Endothelial cell of umbilical vein (primary cell): Measurements from ENCODE around the gene OXER1. TPM values are rescaled to one million over a fixed set of nuclear protein-coding genes. Genes with fewer than 3 reads are reported as not detected.

Experiments used
- BruUV-seq: library from RNA; stranded (reverse); fragments of 400-500 nt; replicated peaks from 2 replicates; lab custom pipeline; 2021; lab: Mats Ljungman, UMichigan
- CTCF ChIA-PET: fragments of 300-600, 350-600 bp; sonication (Branson Sonifier 250); formaldehyde crosslinking; loops from one replicate; lab custom pipeline; 2021; ENCODE audit warnings: antibody characterized with exemption, inconsistent platforms; lab: Charles Lee
- POLR2A ChIA-PET: fragments of 300-600, 350-600 bp; sonication (Branson Sonifier 250); formaldehyde crosslinking; loops from one replicate; lab custom pipeline; 2021; ENCODE audit warnings: antibody characterized with exemption, inconsistent platforms; lab: Charles Lee
- DNase-seq: peaks from one replicate; pipeline ENCODE4 v3.0.0-alpha.2; 2011; ENCODE audit warnings: low read depth, low spot score
- FAIRE-seq: peaks from 2 replicates; lab custom pipeline; 2011; peaks lifted over from hg19 to GRCh38; lab: Jason Lieb, UNC
- H2AFZ ChIP-seq: 2 replicates; pipeline ENCODE4 v1.6.0; 2012; ENCODE audit warnings: low read depth, low read length, control low read depth, inconsistent platforms
- H3K27ac ChIP-seq: 2 replicates; pipeline ENCODE4 v1.5.1; 2011; ENCODE audit warnings: low read depth, mild to moderate bottlenecking, control low read depth, low read length, moderate library complexity; ENCODE audit not compliant: insufficient read depth
- H3K27me3 ChIP-seq, 2 experiments: 2 replicates each; pipeline versions ENCODE4 v1.6.0 to v1.6.1; 2011; ENCODE audit warnings: low read length in 2 of 2, mixed read lengths in 1 of 2; ENCODE audit not compliant: control insufficient read depth in 2 of 2, insufficient read depth in 2 of 2
- H3K36me3 ChIP-seq, 2 experiments: 2 replicates in 1 of 2; 3 replicates in 1 of 2; pipeline ENCODE4 v1.5.1; 2011; ENCODE audit warnings: low read length in 2 of 2, mild to moderate bottlenecking in 1 of 2, moderate library complexity in 1 of 2; ENCODE audit not compliant: control insufficient read depth in 2 of 2, insufficient read depth in 2 of 2; ENCODE audit errors: extremely low read depth in 1 of 2
- H3K4me1 ChIP-seq: 3 replicates; pipeline ENCODE4 v1.5.1; 2011; ENCODE audit warnings: mild to moderate bottlenecking, low read length; ENCODE audit not compliant: control insufficient read depth, insufficient read depth; ENCODE audit errors: extremely low read depth
- H3K4me2 ChIP-seq: 2 replicates; pipeline ENCODE4 v1.6.1; 2011; ENCODE audit warnings: low read length, control low read depth, mixed read lengths; ENCODE audit not compliant: insufficient read depth
- H3K4me3 ChIP-seq, 3 experiments: fragments of 200-600 bp in 1 of 3; sonication (generic), shearing (Covaris generic) in 1 of 3; replicated peaks in 1 of 3; 2 replicates each; pipeline ENCODE4 v1.5.1; 2011 to 2016; ENCODE audit warnings: control low read depth in 3 of 3, low read length in 3 of 3, mild to moderate bottlenecking in 2 of 3, inconsistent platforms in 1 of 3, low read depth in 1 of 3, moderate library complexity in 1 of 3; ENCODE audit not compliant: insufficient read depth in 1 of 3
- H3K79me2 ChIP-seq: 2 replicates; pipeline ENCODE4 v1.6.0; 2012; ENCODE audit warnings: low read length, inconsistent platforms; ENCODE audit not compliant: control insufficient read depth, insufficient read depth
- H3K9ac ChIP-seq: replicated peaks from 2 replicates; pipeline ENCODE3; 2011; ENCODE audit warnings: low read length, control low read depth; ENCODE audit not compliant: insufficient read depth; ENCODE audit errors: extremely low read depth
- H3K9me1 ChIP-seq: replicated peaks from 3 replicates; pipeline ENCODE4 v1.6.0; 2011; ENCODE audit warnings: mild to moderate bottlenecking, low read length; ENCODE audit not compliant: control insufficient read depth, insufficient read depth; ENCODE audit errors: extremely low read depth
- H3K9me3 ChIP-seq: replicated peaks from 2 replicates; pipeline ENCODE4 v1.5.1; 2012; ENCODE audit warnings: low read length, inconsistent platforms; ENCODE audit not compliant: control insufficient read depth, insufficient read depth
- H4K20me1 ChIP-seq: replicated peaks from 2 replicates; pipeline ENCODE3; 2011; ENCODE audit warnings: mild to moderate bottlenecking, low read length; ENCODE audit not compliant: control insufficient read depth, insufficient read depth; ENCODE audit errors: extremely low read depth
- EZH2 ChIP-seq: IDR thresholded peaks from 2 replicates; pipeline ENCODE4 v1.6.1; 2012; ENCODE audit warnings: borderline replicate concordance, low read depth, mild to moderate bottlenecking, moderate library complexity, low read length, inconsistent platforms; ENCODE audit not compliant: severe bottlenecking
- FOS ChIP-seq: IDR thresholded peaks from 2 replicates; pipeline ENCODE4 v1.6.1; 2011; ENCODE audit warnings: mild to moderate bottlenecking, low read length, moderate library complexity, borderline replicate concordance; ENCODE audit not compliant: insufficient read depth
- GATA2 ChIP-seq: IDR thresholded peaks from 2 replicates; pipeline ENCODE4 v1.7.0; 2011; ENCODE audit warnings: low read depth, mild to moderate bottlenecking, moderate library complexity, mixed read lengths, low read length; ENCODE audit not compliant: insufficient read length, insufficient read depth
- JUN ChIP-seq: IDR thresholded peaks from 2 replicates; pipeline ENCODE4 v1.6.1; 2011; ENCODE audit warnings: borderline replicate concordance, low read depth; ENCODE audit not compliant: insufficient read length, insufficient read depth
- MAX ChIP-seq: IDR thresholded peaks from 2 replicates; pipeline ENCODE4 v1.6.1; 2011; ENCODE audit not compliant: insufficient read depth, insufficient read length
- MYC ChIP-seq: IDR thresholded peaks from one replicate; pipeline ENCODE4 v1.6.1; 2011; ENCODE audit warnings: mild to moderate bottlenecking, low read depth, low read length
- POLR2A ChIP-seq: IDR thresholded peaks from 2 replicates; pipeline ENCODE4 v1.6.1; 2012; ENCODE audit warnings: low read depth, mild to moderate bottlenecking, control low read depth, low read length
- POLR2AphosphoS5 ChIP-seq: IDR thresholded peaks from 2 replicates; pipeline ENCODE4 v1.6.1; 2012; ENCODE audit warnings: low read depth, mild to moderate bottlenecking, control low read depth, low read length, moderate library complexity; ENCODE audit not compliant: insufficient read depth
- dilution Hi-C: fragments of 300-500 bp; cut with MboI; formaldehyde crosslinking; loops from one replicate; pipeline ENCODE4 v1.15.0; 2019; ENCODE audit warnings: low sequenced_read_pairs; ENCODE audit not compliant: extremely low pct_ligation_motif_present
- intact Hi-C: fragments of 100-400 bp; cut with micrococcal nuclease; formaldehyde crosslinking; loops from one replicate; pipeline ENCODE4 v1.10.0; 2022
- polyA plus RNA-seq, 4 experiments: library from polyadenylated mRNA; depleted of rRNA in 3 of 4; stranded (reverse) in 3 of 4; unstranded in 1 of 4; fragments of >200 nt; gene quantifications; 2 replicates each; pipeline versions ENCODE4 v1.2.1 to v1.2.3, GENCODE V29; 2011 to 2012; ENCODE audit warnings: missing spikeins in 1 of 4
- total RNA-seq: library from RNA; stranded (reverse); gene quantifications from 2 replicates; pipeline ENCODE4 v1.2.3, GENCODE V29; 2021
- TF ChIP-seq, protein P1 (sequence below), 2 donors: IDR thresholded peaks; 1 replicate in 1 of 2; 2 replicates in 1 of 2; pipeline ENCODE4 v1.5.1; 2011; ENCODE audit warnings: low read length in 2 of 2, mild to moderate bottlenecking in 2 of 2, moderate library complexity in 2 of 2, control low read depth in 1 of 2, inconsistent platforms in 1 of 2, low read depth in 1 of 2; ENCODE audit not compliant: insufficient read depth in 1 of 2; ENCODE audit errors: extremely low read depth in 1 of 2

OXER1 gene
- total and polyA plus RNA-seq, 2 donors (not counting 3 experiments of a cell fraction or from before 2014, with no cell fraction given), result 0.18 TPM

DNA sequence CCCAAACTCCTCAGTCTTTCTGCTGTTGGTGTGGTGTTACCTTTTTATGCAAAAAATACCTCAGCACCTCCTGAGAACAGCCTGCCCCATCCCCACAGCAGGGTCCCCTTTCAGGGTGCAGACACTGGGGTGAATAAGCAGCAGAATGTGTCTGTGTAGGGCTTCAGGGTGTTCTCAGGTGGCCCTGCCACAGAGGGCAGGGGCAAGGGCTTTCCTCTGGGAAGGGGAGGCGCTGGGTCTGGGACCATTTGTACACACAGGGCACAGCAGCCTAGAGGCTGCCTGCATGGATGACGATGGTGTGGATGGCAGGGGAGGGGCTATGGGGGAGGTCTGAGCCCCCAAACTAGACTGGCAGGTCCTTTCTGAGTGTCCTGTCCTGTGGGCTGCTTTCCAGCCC lies 25.8 kb upstream of the OXER1 start:
- BruUV-seq, result no TSS peak
- Histone ChIP-seq H3K9me3 (no peaks in the 10 kb centered on the region), H3K4me2 (no peak overlapping the region), H3K4me1 (peaks cover 4% of the 10 kb centered on the region), H3K79me2 (no peaks in the 10 kb centered on the region), H3K9me1 (no peaks in the 10 kb centered on the region), H3K27me3 (peaks cover 11 to 12% of the 10 kb centered on the region in 2 experiments), H3K27ac (no peak overlapping the region), H3K9ac (no peak overlapping the region), H3K36me3 (no peaks in the 10 kb centered on the region), H4K20me1 (no peaks in the 10 kb centered on the region), H2AFZ (no peak overlapping the region), H3K4me3 (no peak overlapping the region)
- FAIRE-seq (no peak), DNase-seq (no peak)
- CTCF ChIA-PET, result no interaction called here
- TF ChIP-seq POLR2AphosphoS5 (no peak), POLR2A (no peak), FOS (no peak), GATA2 (no peak), MAX (no peak), EZH2 (no peak), MYC (no peak), JUN (no peak)
- TF ChIP-seq, protein P1, sequence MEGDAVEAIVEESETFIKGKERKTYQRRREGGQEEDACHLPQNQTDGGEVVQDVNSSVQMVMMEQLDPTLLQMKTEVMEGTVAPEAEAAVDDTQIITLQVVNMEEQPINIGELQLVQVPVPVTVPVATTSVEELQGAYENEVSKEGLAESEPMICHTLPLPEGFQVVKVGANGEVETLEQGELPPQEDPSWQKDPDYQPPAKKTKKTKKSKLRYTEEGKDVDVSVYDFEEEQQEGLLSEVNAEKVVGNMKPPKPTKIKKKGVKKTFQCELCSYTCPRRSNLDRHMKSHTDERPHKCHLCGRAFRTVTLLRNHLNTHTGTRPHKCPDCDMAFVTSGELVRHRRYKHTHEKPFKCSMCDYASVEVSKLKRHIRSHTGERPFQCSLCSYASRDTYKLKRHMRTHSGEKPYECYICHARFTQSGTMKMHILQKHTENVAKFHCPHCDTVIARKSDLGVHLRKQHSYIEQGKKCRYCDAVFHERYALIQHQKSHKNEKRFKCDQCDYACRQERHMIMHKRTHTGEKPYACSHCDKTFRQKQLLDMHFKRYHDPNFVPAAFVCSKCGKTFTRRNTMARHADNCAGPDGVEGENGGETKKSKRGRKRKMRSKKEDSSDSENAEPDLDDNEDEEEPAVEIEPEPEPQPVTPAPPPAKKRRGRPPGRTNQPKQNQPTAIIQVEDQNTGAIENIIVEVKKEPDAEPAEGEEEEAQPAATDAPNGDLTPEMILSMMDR (IDR thresholded peaks at IDR 0.05; ENCODE audit: extremely low read depth in 1 of 2, insufficient read depth in 1 of 2, low read depth in 1 of 2, low read length in 2 of 2), result no peak
- intact Hi-C loops (no loop called here), dilution Hi-C loops (no loop called here)
- POLR2A ChIA-PET, result no interaction called here
